Measurements from ENCODE around the gene NOLC1. TPM values are rescaled to one million over a fixed set of nuclear protein-coding genes. Genes with fewer than 3 reads are reported as not detected.
A peak's percentile ranks its signal among the peaks of the same experiment; 100 is the strongest.

The NOLC1 gene
- total and polyA plus RNA-seq, 2 of the 13 experiments (the other 11 are each of a cell fraction or from before 2014, with no cell fraction given): 50.6 to 81.0 TPM

DNA sequence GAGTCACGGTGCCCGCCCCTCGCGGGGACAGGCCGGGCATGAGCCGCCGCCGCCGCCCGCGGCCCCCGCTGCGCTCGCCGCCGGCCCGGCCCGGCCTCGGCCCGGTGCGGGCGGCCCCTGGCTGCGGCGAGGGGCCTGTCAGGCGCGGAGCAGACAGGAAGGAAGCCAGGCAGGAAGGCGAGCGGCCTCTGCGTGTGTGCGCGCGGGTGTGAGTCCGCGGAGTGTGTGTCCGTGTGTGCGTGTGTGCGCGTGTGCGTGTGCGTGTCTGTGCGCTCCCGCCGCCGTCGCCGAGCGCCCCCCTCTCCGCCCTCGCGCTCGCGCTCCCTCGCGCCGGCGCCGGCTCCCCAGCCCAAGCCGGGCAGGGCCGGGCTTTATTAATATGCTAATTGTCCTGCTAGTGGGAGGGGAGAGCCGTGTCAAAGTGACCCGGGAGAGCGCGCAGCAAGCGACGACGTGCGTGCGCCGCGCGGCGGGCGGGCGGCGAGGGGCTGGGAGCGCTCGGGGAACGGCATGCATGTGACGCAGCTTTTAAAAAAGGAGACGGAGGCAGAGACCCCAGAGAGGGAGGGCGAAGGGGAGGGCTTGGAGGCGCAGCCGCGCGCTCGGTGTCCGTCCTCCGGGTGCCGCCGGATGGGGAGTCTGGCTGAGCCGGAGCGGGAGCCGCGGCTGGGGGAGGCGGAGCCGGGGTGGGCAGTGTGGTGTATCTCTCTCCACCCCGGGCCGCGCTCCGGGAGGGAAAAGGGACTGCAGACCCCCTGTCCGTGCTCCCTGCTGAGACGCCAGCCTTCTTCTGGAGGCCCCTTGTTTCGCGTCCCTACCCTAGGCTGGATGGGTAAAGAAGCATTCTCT is 31.8 kb upstream of the NOLC1 start, which contains the start of gene LDB1 (continued):
- TF ChIP-seq, protein P1, sequence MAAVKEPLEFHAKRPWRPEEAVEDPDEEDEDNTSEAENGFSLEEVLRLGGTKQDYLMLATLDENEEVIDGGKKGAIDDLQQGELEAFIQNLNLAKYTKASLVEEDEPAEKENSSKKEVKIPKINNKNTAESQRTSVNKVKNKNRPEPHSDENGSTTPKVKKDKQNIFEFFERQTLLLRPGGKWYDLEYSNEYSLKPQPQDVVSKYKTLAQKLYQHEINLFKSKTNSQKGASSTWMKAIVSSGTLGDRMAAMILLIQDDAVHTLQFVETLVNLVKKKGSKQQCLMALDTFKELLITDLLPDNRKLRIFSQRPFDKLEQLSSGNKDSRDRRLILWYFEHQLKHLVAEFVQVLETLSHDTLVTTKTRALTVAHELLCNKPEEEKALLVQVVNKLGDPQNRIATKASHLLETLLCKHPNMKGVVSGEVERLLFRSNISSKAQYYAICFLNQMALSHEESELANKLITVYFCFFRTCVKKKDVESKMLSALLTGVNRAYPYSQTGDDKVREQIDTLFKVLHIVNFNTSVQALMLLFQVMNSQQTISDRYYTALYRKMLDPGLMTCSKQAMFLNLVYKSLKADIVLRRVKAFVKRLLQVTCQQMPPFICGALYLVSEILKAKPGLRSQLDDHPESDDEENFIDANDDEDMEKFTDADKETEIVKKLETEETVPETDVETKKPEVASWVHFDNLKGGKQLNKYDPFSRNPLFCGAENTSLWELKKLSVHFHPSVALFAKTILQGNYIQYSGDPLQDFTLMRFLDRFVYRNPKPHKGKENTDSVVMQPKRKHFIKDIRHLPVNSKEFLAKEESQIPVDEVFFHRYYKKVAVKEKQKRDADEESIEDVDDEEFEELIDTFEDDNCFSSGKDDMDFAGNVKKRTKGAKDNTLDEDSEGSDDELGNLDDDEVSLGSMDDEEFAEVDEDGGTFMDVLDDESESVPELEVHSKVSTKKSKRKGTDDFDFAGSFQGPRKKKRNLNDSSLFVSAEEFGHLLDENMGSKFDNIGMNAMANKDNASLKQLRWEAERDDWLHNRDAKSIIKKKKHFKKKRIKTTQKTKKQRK (IDR thresholded peaks at IDR 0.05; ENCODE audit: low read length): no peak
- TF ChIP-seq DNMT3B (CRISPR knock-in tag; conservative IDR thresholded peaks at IDR 0.05) (no peak), PCBP1 (IDR thresholded peaks at IDR 0.05; ENCODE audit: borderline replicate concordance, low read depth, low read length) (no peak), XBP1 (CRISPR knock-in tag; IDR thresholded peaks at IDR 0.05) (no peak), FOXO1 (CRISPR knock-in tag; IDR thresholded peaks at IDR 0.05) (peak; percentile 9; the same call in 1 of the 2 replicates), ZNF670 (CRISPR knock-in tag; IDR thresholded peaks at IDR 0.05; ENCODE audit: borderline replicate concordance) (no peak), ZNF766 (CRISPR knock-in tag; IDR thresholded peaks at IDR 0.05; ENCODE audit: borderline replicate concordance) (peak; percentile 48; the same call in 1 of the 2 replicates), TEAD2 (CRISPR knock-in tag; IDR thresholded peaks at IDR 0.05) (no peak), HES4 (CRISPR knock-in tag; IDR thresholded peaks at IDR 0.05; ENCODE audit: borderline replicate concordance) (no peak), PHB2 (IDR thresholded peaks at IDR 0.05; ENCODE audit: partially characterized antibody) (no peak), ZMYM2 (CRISPR knock-in tag; IDR thresholded peaks at IDR 0.05) (no peak), PAX8 (CRISPR knock-in tag; IDR thresholded peaks at IDR 0.05; ENCODE audit: borderline replicate concordance) (no peak), ZNF431 (CRISPR knock-in tag; IDR thresholded peaks at IDR 0.05; ENCODE audit: borderline replicate concordance, low read depth) (no peak), IKZF1 (IDR thresholded peaks at IDR 0.05) (no peak), ZNF264 (CRISPR knock-in tag; IDR thresholded peaks at IDR 0.05) (no peak), TOE1 (CRISPR knock-in tag; IDR thresholded peaks at IDR 0.05) (no peak)
- TF ChIP-seq, protein P2, sequence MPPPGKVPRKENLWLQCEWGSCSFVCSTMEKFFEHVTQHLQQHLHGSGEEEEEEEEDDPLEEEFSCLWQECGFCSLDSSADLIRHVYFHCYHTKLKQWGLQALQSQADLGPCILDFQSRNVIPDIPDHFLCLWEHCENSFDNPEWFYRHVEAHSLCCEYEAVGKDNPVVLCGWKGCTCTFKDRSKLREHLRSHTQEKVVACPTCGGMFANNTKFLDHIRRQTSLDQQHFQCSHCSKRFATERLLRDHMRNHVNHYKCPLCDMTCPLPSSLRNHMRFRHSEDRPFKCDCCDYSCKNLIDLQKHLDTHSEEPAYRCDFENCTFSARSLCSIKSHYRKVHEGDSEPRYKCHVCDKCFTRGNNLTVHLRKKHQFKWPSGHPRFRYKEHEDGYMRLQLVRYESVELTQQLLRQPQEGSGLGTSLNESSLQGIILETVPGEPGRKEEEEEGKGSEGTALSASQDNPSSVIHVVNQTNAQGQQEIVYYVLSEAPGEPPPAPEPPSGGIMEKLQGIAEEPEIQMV (CRISPR knock-in tag; IDR thresholded peaks at IDR 0.05; ENCODE audit: low read depth): no peak
- TF ChIP-seq, protein P3, sequence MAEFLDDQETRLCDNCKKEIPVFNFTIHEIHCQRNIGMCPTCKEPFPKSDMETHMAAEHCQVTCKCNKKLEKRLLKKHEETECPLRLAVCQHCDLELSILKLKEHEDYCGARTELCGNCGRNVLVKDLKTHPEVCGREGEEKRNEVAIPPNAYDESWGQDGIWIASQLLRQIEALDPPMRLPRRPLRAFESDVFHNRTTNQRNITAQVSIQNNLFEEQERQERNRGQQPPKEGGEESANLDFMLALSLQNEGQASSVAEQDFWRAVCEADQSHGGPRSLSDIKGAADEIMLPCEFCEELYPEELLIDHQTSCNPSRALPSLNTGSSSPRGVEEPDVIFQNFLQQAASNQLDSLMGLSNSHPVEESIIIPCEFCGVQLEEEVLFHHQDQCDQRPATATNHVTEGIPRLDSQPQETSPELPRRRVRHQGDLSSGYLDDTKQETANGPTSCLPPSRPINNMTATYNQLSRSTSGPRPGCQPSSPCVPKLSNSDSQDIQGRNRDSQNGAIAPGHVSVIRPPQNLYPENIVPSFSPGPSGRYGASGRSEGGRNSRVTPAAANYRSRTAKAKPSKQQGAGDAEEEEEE (CRISPR knock-in tag; IDR thresholded peaks at IDR 0.05; ENCODE audit: borderline replicate concordance): no peak
- TF ChIP-seq, protein P4, sequence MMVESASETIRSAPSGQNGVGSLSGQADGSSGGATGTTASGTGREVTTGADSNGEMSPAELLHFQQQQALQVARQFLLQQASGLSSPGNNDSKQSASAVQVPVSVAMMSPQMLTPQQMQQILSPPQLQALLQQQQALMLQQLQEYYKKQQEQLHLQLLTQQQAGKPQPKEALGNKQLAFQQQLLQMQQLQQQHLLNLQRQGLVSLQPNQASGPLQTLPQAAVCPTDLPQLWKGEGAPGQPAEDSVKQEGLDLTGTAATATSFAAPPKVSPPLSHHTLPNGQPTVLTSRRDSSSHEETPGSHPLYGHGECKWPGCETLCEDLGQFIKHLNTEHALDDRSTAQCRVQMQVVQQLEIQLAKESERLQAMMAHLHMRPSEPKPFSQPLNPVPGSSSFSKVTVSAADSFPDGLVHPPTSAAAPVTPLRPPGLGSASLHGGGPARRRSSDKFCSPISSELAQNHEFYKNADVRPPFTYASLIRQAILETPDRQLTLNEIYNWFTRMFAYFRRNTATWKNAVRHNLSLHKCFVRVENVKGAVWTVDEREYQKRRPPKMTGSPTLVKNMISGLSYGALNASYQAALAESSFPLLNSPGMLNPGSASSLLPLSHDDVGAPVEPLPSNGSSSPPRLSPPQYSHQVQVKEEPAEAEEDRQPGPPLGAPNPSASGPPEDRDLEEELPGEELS (CRISPR knock-in tag; IDR thresholded peaks at IDR 0.05): no peak
- TF ChIP-seq, protein P5, sequence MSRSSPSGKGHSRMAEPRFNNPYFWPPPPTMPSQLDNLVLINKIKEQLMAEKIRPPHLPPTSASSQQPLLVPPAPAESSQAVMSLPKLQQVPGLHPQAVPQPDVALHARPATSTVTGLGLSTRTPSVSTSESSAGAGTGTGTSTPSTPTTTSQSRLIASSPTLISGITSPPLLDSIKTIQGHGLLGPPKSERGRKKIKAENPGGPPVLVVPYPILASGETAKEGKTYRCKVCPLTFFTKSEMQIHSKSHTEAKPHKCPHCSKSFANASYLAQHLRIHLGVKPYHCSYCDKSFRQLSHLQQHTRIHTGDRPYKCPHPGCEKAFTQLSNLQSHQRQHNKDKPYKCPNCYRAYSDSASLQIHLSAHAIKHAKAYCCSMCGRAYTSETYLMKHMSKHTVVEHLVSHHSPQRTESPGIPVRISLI (CRISPR knock-in tag; IDR thresholded peaks at IDR 0.05; ENCODE audit: borderline replicate concordance): no peak

All from HepG2 (cell line).